Activated CD8-positive, alpha-beta memory T cell treated with anti-CD3 and anti-CD28 coated beads for 1 hour (primary cell): Measurements from ENCODE around the gene UQCRC2.
"Not testable (repeated sequence)": the region's sequence is repeated elsewhere in the genome, so short reads cannot be mapped to it uniquely, and the experiment has no call there.

Source experiments
- DNase-seq, 2 donors: peaks; one replicate each; pipeline ENCODE4 v3.0.0-alpha.2; 2020; ENCODE audit warnings: low read depth in 1 of 2; ENCODE audit errors: extremely low read depth in 1 of 2

The UQCRC2 gene

DNA sequence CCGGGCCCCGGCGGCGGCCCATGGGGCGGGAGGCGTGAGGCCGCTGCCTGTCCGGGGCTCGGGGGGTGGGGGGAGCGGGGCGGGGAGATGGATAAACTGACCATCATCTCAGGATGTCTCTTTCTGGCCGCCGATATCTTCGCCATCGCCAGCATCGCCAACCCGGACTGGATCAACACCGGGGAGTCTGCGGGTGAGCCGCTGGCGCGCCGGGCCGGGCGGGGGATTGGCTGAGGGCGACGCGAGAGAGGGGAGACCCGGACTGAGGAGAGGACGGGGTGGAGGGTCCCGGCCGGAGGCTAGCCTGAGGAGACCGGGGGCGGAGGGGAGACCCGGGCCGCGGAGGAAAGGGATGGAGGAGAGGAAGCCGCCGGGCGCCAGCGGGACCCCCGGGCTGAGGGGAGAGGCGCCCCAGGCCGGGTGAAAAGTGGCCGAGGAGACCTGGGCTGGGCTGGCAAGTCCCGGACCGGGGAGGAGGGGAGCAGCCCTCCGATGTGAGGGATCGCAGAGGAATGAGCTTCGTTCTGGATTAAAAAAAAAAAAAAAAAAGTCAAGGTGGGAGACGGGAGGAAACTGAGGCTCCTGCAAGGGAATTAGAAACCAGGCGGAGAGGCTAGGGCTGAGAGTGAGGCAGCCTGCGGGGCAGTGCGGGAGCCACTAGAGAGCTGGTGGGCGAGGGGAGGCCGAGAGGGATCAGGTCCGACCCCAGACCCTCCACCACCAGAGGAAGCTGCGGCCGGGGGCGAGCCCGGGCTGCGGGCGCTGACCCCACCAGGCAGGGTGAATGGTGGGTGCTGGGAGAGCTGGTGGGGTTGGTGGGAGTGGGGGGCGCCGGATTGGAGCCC, 55.3 kb downstream of the UQCRC2 start:
- no peak for DNase-seq

DNA sequence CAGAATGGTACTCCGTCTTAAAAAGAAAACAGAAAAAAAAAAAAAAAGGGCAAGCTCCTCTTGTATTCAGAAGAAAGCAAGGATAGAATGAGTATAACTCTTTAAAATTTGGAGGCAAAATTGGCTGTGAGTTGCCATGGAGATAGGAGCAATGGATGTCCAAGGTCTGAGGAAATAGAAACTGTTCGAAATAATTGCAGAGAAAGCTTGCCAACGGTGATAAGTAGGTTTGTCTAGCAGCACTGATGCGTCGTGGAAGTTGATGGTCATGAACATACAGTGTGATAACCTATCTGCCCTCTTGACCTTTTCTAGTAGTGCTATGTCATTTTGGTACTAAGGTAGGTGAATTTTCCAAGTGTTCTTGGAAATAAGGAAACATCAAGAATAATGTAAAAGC, 57.7 kb downstream of the UQCRC2 start:
- no peak for DNase-seq

GRCh38 chr16:22012241-22012640, 59.1 kb downstream of the UQCRC2 start:
- no peak for DNase-seq

DNA sequence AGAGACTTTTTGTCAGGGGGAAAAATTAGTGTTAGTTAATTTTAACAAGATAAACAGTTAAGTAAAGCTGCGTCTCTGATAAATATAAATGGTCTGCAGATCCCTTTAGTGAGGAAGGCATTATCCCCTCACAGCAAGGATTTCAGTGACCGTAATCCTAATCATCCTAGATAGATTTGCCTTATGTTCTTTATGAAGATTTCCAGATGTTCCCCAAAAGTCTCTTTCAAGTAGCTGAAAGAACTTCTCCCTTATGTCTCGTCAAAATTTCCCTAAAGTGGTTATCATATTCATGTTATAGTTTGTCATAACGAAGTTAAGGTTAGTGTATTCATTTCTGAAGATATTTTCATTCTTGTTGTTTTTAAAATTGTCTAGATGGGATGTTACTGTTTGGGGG, 60.3 kb downstream of the UQCRC2 start:
- DNase-seq = no peak

DNA sequence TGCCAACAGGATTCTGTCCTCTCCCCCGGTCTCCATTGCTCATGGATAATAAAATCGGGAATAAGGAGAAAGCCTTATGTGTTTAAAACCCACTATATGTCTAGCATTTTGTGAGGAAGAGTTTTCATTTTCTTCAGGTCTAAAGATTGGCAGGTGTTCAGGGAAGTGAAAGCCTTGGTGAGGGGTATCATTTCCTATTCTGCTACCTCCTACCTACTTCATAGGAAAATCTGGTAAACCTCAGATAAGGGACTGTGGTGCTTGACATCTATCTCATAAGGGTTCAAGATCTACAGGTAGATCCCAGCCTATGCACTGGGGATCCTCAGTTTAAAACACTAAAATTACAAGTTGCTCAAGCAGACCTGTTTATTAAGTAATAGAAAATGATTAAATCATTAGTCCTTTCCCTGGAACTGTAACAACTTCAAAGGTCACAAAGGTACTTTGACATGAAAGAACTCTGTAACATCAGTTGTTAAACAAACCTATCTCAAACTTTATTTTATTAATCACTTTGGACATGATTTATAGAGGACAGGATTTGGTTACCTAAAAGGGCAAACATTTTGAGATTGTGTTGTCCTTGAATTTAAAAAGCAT, 61.2 kb downstream of the UQCRC2 start:
- DNase-seq = no peak

DNA sequence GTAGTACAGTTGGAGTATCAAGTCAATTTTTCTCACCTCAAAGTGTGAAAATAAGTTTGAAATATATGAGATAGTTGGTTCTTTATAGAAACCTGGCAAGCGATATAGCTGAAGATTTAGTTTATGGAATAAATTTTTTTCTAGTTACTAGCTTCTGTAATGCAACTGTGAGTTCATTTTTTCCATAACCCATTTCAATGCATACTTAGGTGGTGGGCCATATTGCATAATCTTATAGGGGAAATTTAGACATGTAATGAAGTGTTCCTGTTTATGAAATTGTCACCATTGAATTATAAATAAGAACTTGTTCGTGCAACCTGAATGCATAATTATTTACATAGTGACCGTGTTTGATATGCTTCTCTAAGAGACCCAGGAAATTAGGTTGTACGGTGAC, 63.8 kb downstream of the UQCRC2 start:
- no peak for DNase-seq

DNA sequence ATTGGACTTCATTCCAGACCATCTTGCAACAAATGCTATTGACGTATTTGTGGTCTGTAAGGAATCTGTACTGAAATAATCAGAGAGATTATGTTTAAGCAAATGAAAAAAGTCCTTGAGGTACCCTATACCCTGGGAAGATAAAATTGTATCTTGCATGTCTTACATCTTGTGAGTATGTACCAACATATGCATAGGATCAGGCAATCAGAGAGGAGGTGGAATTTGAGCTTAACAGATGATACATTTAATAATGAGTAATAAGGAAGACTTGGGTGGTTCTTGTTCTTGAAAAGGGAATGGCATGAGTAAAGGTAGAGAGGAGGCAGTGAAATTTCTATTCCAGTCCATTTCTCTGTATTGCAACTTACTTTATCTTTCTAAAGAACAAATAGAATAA, 65.4 kb downstream of the UQCRC2 start:
- no peak for DNase-seq

- DNase-seq = no peak
Observed at GRCh38 chr16:22022151-22022550, 69.0 kb downstream of the UQCRC2 start.

GRCh38 chr16:22023505-22023904, 70.3 kb downstream of the UQCRC2 start:
- no peak for DNase-seq

GRCh38 chr16:22024785-22025184, 71.6 kb downstream of the UQCRC2 start:
- DNase-seq = not testable (repeated sequence)

DNA sequence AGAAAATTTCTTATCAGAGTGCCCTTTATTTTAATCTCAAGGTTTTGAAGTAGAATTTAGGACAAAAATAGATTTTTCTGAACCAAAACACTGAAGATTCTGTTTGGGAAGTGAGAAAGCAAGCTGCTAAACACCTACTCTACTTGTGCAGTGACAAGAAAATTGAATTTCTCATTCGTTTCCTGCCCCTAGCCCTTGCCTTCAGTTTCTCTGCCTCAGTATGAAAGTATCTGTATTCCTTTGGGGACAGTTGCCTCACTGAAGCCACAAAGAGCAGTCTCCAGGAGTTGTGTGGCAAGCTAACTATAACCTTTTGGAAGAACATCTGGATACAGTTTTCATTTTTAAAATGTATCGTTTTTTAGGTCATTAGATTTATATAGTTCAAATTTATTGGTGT, 74.5 kb downstream of the UQCRC2 start:
- DNase-seq = no peak

DNA sequence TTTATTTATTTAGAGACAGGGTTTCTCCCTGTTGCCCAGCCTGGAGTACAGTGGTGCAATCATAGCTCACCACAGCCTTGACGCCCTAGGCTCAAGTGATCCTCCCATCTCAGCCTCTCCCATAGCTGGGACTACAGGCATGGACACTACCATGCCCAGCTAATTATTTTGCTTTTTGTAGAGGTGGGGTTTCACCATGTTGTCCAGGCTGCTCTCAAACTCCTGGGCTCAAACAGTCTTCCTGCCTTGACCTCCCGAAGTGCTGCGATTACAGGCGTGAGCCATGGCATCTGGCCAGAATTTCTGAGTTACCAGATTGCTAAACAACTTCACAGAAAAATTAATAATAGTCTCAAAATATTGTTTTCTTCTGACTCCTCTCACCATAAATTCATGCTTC, 76.5 kb downstream of the UQCRC2 start:
- DNase-seq = no peak

DNA sequence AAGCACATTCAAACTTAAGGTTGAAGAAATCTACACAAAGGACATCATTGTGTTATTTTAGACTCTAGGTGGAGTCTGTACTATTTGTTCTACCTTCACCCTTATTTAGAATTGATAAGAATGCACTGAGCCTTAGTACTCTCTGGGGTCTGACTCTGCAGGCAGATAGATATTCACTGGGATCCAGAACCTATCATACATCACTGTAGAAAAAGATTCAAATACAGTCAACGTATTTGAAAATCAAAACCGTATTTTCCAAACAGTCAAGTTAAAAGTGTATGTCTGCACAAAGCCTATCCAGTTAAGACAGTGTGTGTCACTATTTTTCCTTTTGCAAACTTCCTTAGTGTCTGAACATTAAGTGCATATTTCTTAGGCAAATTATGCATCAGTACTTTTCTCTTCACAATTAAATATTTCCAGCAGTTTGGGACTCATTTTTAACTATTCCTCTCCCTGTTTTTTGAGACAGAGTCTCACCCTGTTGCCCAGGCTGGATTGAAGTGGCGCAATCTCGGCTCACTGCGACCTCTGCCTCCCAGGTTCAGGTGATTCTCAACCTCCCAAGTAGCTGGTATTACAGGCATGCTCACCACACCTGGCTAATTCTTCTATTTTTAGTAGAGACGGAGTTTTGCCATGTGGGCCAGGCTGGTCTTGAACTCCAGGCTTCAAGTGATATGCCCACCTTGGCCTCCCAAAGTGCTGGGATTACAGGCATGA, 77.1 kb downstream of the UQCRC2 start:
- no peak for DNase-seq

DNA sequence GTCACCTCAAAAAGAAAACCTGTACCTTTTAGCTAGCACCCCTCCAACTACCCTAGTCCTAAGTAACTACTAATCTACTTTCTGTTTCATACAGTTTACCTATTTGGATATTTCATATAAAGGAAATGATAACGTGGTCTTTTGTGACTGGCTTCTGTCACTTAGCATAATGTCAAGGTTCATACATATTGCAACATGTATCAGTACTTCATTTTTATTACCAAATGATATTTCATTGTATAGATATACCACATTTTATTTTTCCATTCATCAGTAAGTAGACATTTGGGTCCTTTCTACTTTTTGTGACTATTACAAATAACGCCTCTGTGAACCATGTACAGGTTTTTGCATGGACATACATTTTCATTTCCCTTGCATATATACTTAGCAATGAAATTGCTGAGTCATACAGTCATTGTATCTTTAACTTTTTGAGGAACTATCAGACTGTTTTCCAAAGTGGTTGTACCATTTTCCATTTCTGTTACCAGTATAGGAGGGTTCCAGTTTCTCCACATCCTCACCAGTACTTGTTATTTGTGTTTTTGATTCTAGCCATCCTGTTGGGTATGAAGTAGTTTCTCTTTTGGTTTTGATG, 78.4 kb downstream of the UQCRC2 start:
- no peak for DNase-seq
